ENCODE measurements around the gene CLDN19.

GRCh38 chr1:42703888-42704464 lies 36.1 kb downstream of the CLDN19 start:
- TF ChIP-seq, protein P1, sequence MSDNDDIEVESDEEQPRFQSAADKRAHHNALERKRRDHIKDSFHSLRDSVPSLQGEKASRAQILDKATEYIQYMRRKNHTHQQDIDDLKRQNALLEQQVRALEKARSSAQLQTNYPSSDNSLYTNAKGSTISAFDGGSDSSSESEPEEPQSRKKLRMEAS (IDR thresholded peaks at IDR 0.05): no peak
- TF ChIP-seq CEBPB (IDR thresholded peaks at IDR 0.05) (no peak), JUNB (IDR thresholded peaks at IDR 0.05) (no peak), KDM1A (IDR thresholded peaks at IDR 0.05; ENCODE audit: low read depth) (no peak), CTCF (IDR thresholded peaks at IDR 0.05) (no peak), SMC3 (IDR thresholded peaks at IDR 0.05) (no peak), ZFP36 (IDR thresholded peaks at IDR 0.05; ENCODE audit: borderline replicate concordance, partially characterized antibody) (no peak), EP300 (IDR thresholded peaks at IDR 0.05) (no peak), POLR2A (IDR thresholded peaks at IDR 0.05; ENCODE audit: low read length) (no peak), MAZ (IDR thresholded peaks at IDR 0.05; ENCODE audit: borderline replicate concordance, low read depth, low read length) (no peak), KDM5A (IDR thresholded peaks at IDR 0.05) (no peak)

Measured in A549 (cell line).